NCI-H146 (cell line): Measurements from ENCODE around the gene NANP.

Experiments
- DNase-seq: peaks from one replicate; lab custom pipeline; 2025; lab: John Stamatoyannopoulos, UW

The NANP gene

DNA sequence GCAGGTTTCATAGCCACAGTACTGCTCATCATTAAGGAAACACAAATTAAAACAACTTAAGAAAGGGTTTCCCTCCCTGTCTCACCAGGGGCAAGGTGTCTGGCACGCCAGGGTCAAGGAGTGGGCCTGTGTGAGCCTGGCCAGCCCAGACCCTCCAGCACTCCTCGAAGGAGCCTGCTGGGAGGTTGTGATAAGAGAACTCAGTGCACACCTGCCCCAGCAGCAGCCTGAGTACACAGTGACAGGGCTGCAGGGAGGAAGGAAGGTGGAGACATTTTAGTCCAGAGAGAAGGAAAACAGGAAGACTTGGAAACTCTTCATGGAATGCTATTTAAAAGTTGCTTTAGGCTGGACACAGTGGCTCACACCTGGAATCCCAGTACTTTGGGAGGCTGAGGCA lies 52.6 kb downstream of the NANP start:
- peak; percentile 58 for DNase-seq

DNA sequence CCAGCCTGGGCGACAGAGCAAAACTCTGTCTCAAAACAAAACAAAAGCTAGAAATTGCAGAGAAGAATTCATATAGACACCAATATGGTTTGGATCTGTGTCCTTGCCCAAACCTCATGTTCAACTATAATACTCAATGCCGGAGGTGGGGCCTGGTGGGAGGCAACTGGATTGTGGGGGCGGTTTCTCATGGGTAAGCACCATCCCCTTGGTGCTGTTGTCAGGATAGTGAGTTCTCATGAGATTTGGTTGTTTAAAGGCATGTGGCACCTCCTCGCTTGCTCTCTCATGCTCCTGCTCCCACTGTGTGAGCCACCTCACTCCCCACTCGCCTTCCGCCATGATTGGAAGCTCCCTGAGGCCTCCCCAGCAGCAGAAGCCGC lies 53.7 kb downstream of the NANP start:
- no peak for DNase-seq

- DNase-seq: no peak
Observed at GRCh38 chr20:25567286-25567685, 56.5 kb downstream of the NANP start.

DNA sequence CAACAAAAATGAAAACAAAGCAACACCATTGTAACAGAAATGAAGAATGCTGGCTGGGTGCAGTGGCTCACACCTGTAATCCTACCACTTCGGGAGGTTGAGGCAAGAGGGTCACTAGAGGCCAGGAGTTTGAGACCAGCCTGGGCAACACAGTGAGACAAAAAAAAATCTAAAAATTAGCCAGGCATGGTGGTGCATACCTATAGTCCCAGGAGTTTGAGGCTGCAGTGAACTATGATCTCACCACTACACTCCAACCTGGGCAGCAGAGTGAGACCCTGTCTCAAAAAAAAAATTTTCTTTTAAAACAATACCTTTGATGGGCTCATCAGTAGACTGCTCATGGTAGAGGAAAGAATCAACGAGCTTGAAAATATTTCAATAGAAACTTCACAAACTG lies 57.0 kb downstream of the NANP start:
- no peak for DNase-seq

GRCh38 chr20:25565578-25566157 lies 58.1 kb downstream of the NANP start:
- DNase-seq: no peak

DNA sequence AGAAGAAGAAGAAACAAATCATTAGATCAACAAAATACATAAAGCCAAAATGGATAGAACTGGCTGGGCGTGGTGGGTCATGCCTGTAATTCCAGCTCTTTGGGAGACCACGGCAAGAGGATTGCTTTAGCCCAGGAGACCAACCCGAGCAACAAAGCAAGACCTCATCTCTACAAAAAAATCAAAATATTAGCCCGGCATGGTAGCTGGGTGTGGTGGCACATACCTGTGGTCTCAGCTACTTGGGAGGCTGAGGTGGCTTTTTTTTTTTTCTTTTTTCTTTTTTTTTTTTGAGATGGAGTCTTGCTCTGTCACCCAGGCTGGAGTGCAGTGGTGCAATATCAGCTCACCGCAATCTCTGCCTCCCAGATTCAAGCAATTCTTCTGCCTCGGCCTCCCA lies 59.9 kb downstream of the NANP start:
- no peak for DNase-seq

- no peak for DNase-seq
Observed at GRCh38 chr20:25563362-25563761, 60.5 kb downstream of the NANP start.
